HG03571 (cell line): ENCODE results near the gene C1orf210.

Experiments used
- ATAC-seq: cut with Tn5 transposase; IDR thresholded peaks from one replicate; pipeline ENCODE4 v1.9.1; 2021; ENCODE audit not compliant: unreplicated experiment

The C1orf210 gene

DNA sequence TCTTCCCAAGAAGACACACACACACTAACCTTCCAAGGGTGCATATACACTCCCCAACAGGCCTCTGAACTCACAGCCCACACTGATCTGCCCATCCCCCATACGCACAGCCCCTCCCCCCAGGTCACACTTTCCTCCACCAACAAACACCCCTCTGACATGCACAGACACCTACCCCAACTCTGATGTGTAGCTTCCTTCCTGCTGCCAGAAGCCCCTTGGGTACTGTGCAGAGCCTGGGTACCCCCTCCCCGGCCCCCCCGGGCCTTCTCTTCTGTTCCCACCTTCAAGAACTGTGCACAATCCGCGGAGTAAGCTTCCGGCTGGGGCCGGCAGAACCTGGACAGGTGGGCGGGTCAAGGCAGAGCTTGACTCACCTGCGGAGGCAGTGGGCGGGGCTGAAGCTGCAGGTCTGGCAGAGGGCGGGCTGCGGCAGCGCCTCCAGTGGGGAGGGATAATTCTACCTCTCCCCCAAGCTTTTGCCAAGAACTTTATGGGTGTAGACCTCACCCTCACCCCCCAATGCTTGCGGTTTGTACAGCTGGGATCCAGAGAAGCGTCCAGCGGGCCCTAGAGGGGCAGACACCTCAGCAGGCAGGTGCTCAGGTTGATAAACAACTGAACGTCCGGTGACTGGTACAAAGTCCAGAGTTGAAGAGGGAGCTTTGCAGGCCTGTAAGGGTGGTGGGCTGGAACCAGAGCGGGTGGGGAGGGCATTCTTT, at the start of gene C1orf210:
TSS of gene C1orf210 (minus strand) at position 313 of the 722 bp plus-strand sequence. CDS start 2,311 bp downstream, outside the sequence.
- no peak for ATAC-seq

DNA sequence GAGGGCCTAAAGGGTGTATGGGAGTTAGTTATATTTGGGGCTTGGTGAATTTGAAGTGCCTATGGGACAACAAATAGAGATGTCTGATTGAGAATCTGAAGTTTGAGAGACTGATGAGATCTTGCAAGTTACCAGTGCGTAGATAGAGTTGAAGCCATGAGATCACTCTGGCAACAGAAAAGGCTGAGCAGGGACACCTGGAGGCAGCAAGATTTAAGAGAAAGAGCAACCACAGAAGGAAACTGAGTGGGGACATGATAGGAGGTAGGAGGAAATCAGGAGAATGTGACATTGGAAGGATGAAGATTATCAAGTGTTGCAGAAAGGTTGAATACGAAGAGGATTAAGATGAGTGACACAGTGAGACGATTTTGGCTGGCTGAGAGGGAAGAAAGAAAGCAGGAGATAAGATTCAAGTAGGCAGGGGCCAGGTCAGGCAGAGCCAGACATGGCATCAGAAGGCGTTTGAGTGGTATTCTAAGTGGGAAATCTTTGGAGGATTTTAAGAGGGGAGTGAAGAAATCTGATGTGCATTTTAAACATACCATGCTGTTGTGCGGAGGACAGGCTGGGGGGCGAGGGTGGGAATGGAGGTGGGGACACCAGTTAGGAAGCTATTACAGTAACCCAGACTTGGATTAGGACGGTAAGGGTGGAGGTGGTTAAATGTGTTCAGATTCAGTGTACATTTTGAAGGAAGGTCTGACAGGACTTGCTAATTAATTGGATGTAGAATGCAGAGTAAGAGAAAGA, 49.2 kb upstream of the C1orf210 start:
- ATAC-seq, result no peak

DNA sequence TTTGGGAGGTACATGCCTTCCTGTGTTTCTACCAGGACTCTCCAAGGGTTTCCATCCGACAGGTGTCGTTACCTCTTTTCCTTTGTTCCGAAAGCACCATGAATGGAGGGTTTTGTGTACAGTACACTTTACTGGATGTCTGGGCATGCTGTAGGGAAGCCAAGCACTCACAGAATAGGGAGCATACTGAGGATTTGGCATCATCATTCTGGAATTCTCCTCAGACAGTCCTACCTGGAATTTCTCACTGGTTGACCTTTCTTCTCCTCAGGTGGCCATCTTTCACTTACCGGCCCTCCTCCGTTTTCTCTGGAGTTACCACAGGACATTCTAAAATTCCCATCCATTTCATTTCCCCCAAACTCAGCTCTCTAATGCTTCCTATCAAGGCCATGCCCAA, 46.3 kb upstream of the C1orf210 start:
- ATAC-seq, result no peak

DNA sequence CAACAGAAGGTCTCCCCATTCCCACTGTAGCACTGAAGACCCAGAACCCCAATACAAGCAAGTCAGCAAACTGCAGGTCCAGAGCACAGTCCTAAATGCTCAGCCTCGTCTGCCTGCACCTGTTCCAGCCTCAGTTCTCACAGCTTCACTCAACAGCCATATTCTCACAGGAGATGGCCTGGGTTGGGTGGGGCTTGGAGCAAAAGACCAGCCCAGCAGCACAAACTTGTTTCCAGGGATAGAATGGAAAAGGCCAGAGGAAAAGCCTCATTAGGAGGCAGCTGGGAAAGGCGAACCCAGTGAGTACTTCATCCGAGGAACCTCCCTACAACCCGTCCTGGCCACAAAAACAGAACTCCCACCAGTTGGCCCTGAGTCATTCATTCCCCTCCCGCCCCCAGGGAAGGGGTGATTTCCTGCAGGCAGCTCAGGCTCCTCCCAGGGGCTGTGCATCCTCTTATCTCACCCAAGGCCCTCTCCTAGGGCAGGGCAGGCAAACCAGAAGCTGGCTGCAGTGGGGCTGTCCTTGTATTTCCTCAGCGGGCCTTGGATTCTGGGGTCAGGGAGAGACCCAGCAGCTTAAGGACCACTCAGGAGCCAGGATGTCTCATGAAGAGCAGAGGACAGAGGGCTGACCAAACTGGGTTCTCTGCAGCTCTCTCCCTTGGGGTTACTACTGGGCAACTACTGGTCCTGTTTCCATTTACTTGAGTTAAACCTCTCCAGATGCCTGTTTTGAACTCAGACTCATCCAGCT, 44.8 kb upstream of the C1orf210 start:
- ATAC-seq, result no peak

DNA sequence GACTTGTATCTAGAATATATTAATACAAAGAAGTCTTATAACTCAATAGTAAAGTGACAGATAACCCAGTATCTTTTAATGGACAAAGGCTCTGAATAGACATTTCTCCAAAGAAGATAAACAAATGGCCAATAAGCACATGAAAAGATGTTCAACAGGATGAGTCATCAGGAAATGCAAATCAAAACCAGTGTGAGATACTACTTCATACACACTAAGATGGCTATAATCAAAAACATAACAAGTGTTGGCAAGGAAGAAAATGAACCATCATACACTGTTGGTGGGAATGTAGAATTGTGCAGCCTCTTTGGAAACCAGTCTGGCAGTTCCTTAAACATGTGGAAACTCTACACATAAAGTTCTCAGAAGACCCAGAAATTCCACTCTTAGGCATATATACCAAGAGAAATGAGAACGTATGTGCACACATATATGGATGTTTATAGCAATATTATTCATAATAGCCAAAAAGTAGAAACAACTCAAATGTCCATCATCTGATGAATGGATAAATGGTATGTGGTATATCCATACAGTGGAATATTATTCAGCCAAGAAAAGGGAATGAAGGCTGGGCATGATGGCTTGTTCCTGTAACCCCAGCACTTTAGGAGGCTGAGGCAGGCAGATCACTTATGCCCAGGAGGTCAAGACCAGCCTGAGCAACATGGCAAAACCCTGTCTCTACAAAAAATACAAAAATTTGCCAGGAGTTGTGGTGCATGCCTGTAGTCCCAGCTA, 42.3 kb upstream of the C1orf210 start:
- no peak for ATAC-seq

DNA sequence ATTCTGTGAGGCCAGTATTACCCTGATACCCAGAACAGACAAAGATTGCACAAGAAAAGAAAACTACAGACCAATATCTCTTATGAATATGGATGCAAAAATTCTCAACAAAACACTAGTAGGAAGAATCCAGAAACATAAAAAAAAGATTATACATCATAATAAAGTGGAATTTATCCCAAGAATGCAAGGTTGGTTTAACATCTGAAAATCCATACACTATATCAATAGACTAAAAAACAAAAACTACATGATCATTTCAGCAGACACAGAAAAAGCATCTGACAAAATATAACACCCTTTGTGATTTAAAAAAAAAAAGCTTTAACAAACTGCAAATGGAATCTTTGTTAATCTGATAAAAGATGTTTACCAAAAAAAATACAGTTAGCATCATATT, 40.0 kb upstream of the C1orf210 start:
- no peak for ATAC-seq

DNA sequence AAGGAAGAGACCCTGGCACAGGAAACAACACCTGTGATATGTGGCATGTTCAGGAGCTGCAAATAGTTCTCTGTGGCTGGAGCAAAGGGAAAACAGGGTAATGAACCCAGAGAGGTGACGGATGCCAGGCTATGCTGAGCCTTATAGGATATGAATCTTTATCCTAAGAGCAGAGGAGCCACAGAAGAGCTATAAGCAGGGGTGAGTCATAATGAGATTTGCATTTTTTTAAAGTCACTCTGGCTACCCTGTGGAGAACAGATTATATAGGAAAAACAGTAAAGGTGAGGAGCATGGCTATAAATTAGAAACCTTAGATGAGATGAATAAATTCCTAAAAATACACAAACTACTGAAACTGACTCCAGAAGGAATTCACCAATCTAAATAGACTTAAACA, 39.4 kb upstream of the C1orf210 start:
- ATAC-seq, result no peak

DNA sequence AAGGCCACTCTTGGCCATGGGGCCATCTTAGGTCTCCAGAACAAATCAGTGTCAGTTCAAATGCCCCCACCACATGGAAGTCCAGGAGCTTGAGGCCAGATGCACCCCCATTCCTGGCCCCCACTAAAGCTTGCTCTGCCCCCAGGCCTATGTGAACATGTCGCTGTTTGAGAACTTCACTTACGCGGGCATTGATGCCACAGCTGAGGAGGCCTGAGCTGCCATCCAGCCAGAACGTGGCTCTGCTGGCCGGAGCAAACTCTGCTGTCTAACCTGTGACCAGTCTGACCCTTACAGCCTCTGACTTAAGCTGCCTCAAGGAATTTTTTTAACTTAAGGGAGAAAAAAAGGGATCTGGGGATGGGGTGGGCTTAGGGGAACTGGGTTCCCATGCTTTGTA, 37.1 kb upstream of the C1orf210 start:
- ATAC-seq, result no peak

DNA sequence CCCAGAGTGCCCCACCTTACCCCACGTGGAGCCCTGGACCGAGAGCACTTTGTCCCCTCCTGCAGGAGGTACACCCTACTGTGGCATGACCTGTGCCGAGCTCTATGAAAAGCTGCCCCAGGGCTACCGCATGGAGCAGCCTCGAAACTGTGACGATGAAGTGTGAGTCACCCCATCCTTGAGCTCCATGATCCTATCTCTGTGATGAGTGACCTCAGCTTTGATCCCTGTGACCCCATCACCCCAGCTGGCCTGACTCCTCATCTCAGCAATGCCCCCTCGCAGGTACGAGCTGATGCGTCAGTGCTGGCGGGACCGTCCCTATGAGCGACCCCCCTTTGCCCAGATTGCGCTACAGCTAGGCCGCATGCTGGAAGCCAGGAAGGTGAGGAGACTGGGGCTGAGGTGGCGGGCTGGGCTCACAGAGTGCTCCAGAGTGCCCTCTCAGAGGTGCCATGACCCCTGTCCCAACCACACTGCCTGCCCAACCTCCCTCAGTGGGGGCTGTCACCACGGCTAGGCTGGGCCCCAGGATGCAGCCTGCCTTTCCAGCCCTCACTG, 36.0 kb upstream of the C1orf210 start:
- no peak for ATAC-seq

DNA sequence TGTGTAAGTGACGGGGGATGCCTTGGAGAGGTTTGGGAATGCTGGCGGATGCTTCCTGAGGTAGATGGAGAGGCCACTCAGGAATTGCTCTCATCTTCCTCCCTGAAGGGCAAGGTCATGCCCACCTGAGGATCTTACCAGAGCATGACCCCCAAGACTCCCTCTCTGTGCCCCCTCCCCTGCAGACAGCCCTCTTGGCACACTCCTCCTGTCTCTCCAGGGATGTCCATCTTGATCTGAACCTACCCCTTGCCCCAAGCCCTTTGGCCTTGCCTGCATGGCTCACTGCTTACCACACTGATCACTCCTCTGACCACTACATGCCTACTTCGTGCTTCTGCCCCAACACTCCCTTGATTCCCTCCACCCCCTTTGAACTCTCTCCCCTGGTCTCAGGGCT, 34.4 kb upstream of the C1orf210 start:
- no peak for ATAC-seq

DNA sequence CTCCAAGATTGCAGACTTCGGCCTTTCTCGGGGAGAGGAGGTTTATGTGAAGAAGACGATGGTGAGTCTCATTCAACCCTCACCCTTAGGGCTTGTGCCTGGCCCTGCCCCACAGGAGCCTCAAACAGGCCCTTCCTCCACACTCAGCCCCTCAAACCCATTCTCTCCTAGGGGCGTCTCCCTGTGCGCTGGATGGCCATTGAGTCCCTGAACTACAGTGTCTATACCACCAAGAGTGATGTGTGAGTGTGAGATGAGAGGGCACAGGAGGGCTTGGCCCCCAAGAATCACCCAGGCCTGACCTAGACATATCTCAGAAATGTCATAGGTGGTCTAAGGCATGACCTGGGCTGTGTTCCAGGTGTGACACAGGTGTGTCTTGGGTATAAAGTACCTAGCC, 33.9 kb upstream of the C1orf210 start:
- no peak for ATAC-seq

DNA sequence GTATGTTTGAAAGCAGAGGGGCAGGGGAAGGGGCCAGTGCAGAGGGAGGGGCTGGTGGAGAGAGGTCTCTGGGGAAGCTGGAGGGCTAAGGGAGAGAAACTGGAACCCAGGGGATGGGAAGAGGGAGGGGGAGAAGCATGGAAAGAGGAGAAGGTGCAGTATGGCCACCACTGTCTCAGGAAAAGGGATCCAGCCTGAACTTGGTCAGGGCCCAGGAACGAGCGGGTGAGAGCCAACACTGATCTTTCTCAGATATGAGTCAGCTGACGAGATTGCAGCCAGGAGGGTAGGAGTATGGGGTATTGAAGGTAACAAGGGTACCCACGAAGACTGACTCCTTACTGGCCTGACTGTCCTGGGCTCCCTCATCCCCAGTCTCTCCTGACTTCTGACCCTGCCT, 33.5 kb upstream of the C1orf210 start:
- ATAC-seq, result no peak

DNA sequence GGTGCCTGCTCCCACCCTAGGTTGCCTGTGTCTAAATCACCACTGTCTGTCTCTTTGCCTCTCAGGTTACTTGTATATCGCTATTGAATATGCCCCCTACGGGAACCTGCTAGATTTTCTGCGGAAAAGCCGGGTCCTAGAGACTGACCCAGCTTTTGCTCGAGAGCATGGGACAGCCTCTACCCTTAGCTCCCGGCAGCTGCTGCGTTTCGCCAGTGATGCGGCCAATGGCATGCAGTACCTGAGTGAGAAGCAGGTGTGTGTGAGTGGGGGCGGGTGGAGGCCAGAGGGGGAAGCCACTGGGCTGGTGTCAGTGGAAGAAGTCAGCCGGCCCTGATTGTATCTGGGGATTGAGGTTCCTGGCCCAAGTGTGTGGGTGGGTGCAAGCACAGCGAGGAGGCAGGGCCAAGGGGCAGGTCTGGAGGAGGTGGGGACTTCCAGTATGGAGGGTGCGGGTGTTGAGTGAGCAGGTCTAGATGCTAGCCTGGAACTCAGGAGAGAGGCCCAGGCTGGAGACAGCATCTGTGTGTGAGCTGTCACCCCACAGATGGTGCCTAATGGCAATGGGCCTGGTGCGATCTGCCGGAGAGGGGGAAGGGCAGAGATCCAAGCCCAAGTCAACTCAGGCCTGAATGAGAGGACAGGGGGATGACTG, 32.6 kb upstream of the C1orf210 start:
- no peak for ATAC-seq

DNA sequence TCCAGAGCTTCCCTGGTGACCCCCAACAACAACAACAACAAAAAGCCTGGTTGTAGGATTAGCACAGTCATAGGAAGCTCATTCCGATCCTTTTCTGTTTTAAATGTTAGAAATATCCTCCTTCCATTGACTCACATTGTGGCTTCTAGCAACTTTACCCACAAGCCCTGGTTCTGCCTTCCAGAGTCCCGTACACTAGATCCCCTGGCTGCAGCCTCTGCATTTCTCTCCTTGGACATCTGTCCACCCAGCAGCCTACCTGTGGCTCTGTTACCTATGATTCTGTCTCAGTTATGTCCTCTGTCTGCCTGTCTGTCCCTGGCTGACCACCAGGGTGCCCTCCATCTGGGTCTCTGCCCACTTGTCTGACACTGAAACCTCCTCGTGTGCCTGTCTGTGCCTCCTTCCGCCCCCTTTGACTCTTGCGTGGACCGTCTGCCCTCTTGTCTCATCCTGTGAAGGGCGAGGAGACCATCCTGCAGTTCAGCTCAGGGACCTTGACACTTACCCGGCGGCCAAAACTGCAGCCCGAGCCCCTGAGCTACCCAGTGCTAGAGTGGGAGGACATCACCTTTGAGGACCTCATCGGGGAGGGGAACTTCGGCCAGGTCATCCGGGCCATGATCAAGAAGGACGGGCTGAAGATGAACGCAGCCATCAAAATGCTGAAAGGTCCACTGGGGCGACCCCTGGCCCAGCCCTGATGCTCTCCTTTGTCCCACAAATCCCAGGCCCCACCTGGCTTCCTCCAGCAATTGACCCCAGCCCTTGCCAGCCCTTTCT, 31.5 kb upstream of the C1orf210 start:
- no peak for ATAC-seq

DNA sequence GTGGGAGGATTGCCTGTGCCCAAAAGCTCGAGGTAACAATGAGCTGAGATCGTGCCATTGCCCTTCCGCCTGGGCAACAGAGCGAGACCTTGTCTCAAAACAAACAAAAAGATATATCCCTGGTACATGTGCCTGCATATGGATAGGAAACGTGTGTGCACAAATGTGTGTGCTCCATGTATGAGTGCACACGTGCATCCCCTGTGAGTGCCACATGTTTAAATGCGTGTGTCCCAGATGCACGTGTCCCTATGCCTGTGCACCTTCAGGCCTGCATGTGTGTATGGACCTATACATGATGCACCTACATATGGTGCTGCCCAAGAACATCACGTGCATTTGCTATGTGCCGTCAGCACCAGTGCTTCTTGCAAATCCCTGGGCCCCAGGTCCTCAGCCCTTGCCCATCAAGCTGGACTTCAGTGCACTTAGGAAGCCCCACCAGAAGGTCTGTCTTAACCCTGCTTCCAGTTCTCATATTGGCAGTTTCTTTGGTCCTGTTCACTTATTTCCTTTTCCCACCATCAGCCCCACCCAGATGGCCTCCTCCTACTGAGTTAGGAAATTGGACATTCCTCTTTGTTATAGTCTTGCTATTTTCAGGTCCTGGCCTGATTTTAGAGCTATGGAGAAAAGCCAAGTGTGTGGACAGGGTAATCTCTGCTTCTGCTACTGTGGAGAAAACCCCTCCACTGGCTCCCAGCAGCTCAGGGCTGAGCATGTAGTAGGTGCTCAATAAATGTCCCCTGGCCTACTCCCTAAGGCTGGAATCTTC, 30.8 kb upstream of the C1orf210 start:
- ATAC-seq, result no peak

DNA sequence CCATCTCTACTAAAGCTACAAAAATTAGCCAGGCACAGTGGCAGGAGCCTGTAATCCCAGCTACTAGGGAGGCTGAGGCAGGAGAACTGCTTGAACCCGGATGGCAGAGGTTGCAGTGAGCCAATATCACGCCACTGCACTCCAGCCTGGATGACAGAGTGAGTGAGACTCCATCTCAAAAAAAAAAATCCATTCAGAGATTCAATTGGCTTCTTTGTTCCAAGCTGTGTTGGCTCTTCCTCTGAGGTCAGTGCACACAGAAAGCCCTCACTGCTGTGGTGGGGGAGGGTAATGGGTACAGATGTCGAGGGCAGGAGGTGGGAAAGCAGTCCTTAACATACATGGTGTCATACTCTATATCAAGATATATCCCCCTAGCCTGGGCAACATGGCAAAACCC, 30.1 kb upstream of the C1orf210 start:
- ATAC-seq, result no peak

DNA sequence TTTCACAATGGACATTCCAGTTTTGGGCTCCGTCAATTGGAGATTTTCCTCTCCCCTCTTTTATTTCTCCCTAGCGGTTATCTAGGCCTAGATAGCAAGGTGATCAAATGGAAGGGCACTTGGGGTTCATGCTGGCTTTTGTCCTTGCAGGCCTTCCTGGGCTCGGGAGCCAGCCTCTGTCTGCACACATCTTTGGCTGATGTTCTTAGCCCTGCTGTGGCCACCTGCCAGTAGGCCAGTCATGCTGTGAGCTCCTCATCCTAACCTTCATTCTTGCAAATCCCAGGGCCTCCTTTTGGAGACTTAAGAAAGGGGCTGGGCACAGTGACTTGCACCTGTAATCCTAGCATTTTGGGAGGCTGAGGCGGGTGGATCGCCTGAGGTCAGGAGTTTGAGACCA, 28.9 kb upstream of the C1orf210 start:
- no peak for ATAC-seq

DNA sequence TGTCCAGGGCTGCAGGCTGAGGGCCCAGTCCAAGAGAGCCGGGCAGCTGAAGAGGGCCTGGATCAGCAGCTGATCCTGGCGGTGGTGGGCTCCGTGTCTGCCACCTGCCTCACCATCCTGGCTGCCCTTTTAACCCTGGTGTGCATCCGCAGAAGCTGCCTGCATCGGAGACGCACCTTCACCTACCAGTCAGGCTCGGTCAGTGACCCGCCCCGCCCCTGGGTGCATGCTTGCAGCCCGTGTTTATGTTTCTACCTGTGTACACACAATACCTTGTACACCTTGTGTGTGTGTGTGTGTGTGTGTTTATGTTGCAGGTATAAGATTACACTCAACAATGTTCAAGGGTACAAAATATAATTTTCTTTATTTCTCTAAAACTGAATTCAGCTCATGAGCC, 28.4 kb upstream of the C1orf210 start:
- ATAC-seq, result no peak
